ENCODE data around the gene IFNA2. TPM values are rescaled to one million over a fixed set of nuclear protein-coding genes. Genes with fewer than 3 reads are reported as not detected.

The IFNA2 gene
- total RNA-seq, 1 experiment from 2014 or later = not detected

Other genes starting within 250 kb of the IFNA2 start
- not detected in 2 replicates for gene IFNW1, start 243.6 kb downstream of the IFNA2 start, total RNA-seq (2014; rRNA removed; shearing (Covaris generic); ENCODE audit: low replicate concordance)
- not detected in 2 replicates for gene IFNA21, start 218.7 kb downstream of the IFNA2 start, total RNA-seq (2014; rRNA removed; shearing (Covaris generic); ENCODE audit: low replicate concordance)
- gene IFNA4, start 197.8 kb downstream of the IFNA2 start, total RNA-seq (2014; rRNA removed; shearing (Covaris generic); ENCODE audit: low replicate concordance) = not detected in 2 replicates
- gene IFNA7, start 183.2 kb downstream of the IFNA2 start, total RNA-seq (2014; rRNA removed; shearing (Covaris generic); ENCODE audit: low replicate concordance) = not detected in 2 replicates
- not detected in 2 replicates for gene IFNA10, start 178.3 kb downstream of the IFNA2 start, total RNA-seq (2014; rRNA removed; shearing (Covaris generic); ENCODE audit: low replicate concordance)
- gene IFNA16, start 168.1 kb downstream of the IFNA2 start, total RNA-seq (2014; rRNA removed; shearing (Covaris generic); ENCODE audit: low replicate concordance) = not detected in 2 replicates
- gene IFNA17, start 157.2 kb downstream of the IFNA2 start, total RNA-seq (2014; rRNA removed; shearing (Covaris generic); ENCODE audit: low replicate concordance) = not detected in 2 replicates
- not detected in 2 replicates for gene IFNA14, start 145.4 kb downstream of the IFNA2 start, total RNA-seq (2014; rRNA removed; shearing (Covaris generic); ENCODE audit: low replicate concordance)
- not detected in 2 replicates for gene IFNA5, start 80.1 kb downstream of the IFNA2 start, total RNA-seq (2014; rRNA removed; shearing (Covaris generic); ENCODE audit: low replicate concordance)
- 14.0 and 21.2 TPM in 2 replicates for gene KLHL9, start 50.0 kb downstream of the IFNA2 start, total RNA-seq (2014; rRNA removed; shearing (Covaris generic); ENCODE audit: low replicate concordance)
- gene IFNA6, start 34.5 kb downstream of the IFNA2 start, total RNA-seq (2014; rRNA removed; shearing (Covaris generic); ENCODE audit: low replicate concordance) = not detected in 2 replicates
- not detected in 2 replicates for gene IFNA13, start 17.3 kb downstream of the IFNA2 start, total RNA-seq (2014; rRNA removed; shearing (Covaris generic); ENCODE audit: low replicate concordance)
- gene IFNA8, start 23.7 kb upstream of the IFNA2 start, total RNA-seq (2014; rRNA removed; shearing (Covaris generic); ENCODE audit: low replicate concordance) = not detected in 2 replicates
- not detected in 2 replicates for gene IFNA1, start 55.0 kb upstream of the IFNA2 start, total RNA-seq (2014; rRNA removed; shearing (Covaris generic); ENCODE audit: low replicate concordance)
- gene IFNE, start 96.9 kb upstream of the IFNA2 start, total RNA-seq (2014; rRNA removed; shearing (Covaris generic); ENCODE audit: low replicate concordance) = not detected in 2 replicates

Data from Karpas-422 (cell line).